H1 (cell line): ENCODE data around the gene LSM11. TPM values are rescaled to one million over a fixed set of nuclear protein-coding genes. Genes with fewer than 3 reads are reported as not detected.

ENCODE experiments used
- CTCF ChIA-PET: fragments of 300-600 bp; sonication (Branson Sonifier 250); formaldehyde crosslinking; loops from one replicate; lab custom pipeline; 2021; ENCODE audit not compliant: partially characterized antibody; lab: Charles Lee
- POLR2A ChIA-PET: fragments of 300-600 bp; sonication (Branson Sonifier 250); formaldehyde crosslinking; loops from one replicate; lab custom pipeline; 2021; ENCODE audit warnings: inconsistent platforms; ENCODE audit not compliant: partially characterized antibody; lab: Charles Lee
- DNase-seq, 2 experiments: peaks; one replicate each; pipeline versions ENCODE4 v3.0.0 to v3.0.0-alpha.2; 2010 to 2022; ENCODE audit warnings: low spot score in 2 of 2, low read depth in 1 of 2, mixed read lengths in 1 of 2
- FAIRE-seq: peaks from 2 replicates; lab custom pipeline; 2011; peaks lifted over from hg19 to GRCh38; lab: Jason Lieb, UNC
- H2AFZ ChIP-seq: 2 replicates; pipeline ENCODE4 v1.8.1; 2012; ENCODE audit warnings: low read length, inconsistent platforms
- H2AK5ac ChIP-seq: 2 replicates; pipeline ENCODE4 v1.6.1; 2013; ENCODE audit warnings: low read depth, low read length
- H2BK120ac ChIP-seq: replicated peaks from 2 replicates; pipeline ENCODE3; 2013; ENCODE audit warnings: low read depth, low read length, inconsistent platforms
- H2BK12ac ChIP-seq: 2 replicates; pipeline ENCODE4 v1.6.1; 2013; ENCODE audit warnings: low read depth, low read length
- H2BK15ac ChIP-seq: 2 replicates; pipeline ENCODE4 v1.6.1; 2013; ENCODE audit warnings: low read length
- H2BK20ac ChIP-seq: 2 replicates; pipeline ENCODE4 v1.6.1; 2013; ENCODE audit warnings: low read length
- H2BK5ac ChIP-seq: 2 replicates; pipeline ENCODE4 v1.6.1; 2013; ENCODE audit warnings: low read depth, low read length
- H3K14ac ChIP-seq: 2 replicates; pipeline ENCODE4 v1.6.1; 2013; ENCODE audit warnings: inconsistent platforms; ENCODE audit not compliant: insufficient read length
- H3K18ac ChIP-seq: 2 replicates; pipeline ENCODE4 v1.6.1; 2013; ENCODE audit warnings: low read length; ENCODE audit errors: extremely low read depth
- H3K23ac ChIP-seq: 2 replicates; pipeline ENCODE4 v1.6.1; 2013; ENCODE audit warnings: inconsistent platforms; ENCODE audit not compliant: insufficient read length
- H3K23me2 ChIP-seq: 2 replicates; pipeline ENCODE4 v1.6.1; 2013; ENCODE audit warnings: low read depth, low read length
- H3K27ac ChIP-seq: 2 replicates; pipeline ENCODE4 v1.6.1; 2011; ENCODE audit warnings: low read depth, low read length, inconsistent platforms
- H3K27me3 ChIP-seq, 4 experiments: replicated peaks in 1 of 4; 1 replicate in 1 of 4; 2 replicates in 3 of 4; pipeline versions ENCODE4 v1.6.1 to v1.8.1; 2011 to 2013; ENCODE audit warnings: low read length in 3 of 4, mild to moderate bottlenecking in 3 of 4, inconsistent platforms in 2 of 4, mixed read lengths in 2 of 4, moderate library complexity in 1 of 4; ENCODE audit not compliant: control insufficient read depth in 3 of 4, insufficient read depth in 3 of 4; ENCODE audit errors: extremely low read depth in 1 of 4
- H3K36me3 ChIP-seq, 4 experiments: 2 replicates each; pipeline versions ENCODE4 v1.6.1 to v1.8.1; 2011 to 2013; ENCODE audit warnings: mild to moderate bottlenecking in 4 of 4, low read length in 3 of 4, moderate library complexity in 2 of 4, control low read depth in 1 of 4, inconsistent platforms in 1 of 4; ENCODE audit not compliant: insufficient read depth in 4 of 4, control insufficient read depth in 2 of 4
- H3K4ac ChIP-seq: replicated peaks from 2 replicates; pipeline ENCODE3; 2013; ENCODE audit warnings: low read length, low read depth, mixed read lengths, inconsistent platforms; ENCODE audit not compliant: insufficient read length
- H3K4me1 ChIP-seq, 4 experiments: replicated peaks in 1 of 4; 1 replicate in 1 of 4; 2 replicates in 3 of 4; pipeline versions ENCODE4 v1.6.1 to v1.8.1; 2011 to 2013; ENCODE audit warnings: low read length in 3 of 4, inconsistent platforms in 2 of 4, mixed read lengths in 1 of 4; ENCODE audit not compliant: insufficient read depth in 4 of 4, control insufficient read depth in 3 of 4
- H3K4me2 ChIP-seq, 2 experiments: 2 replicates each; pipeline versions ENCODE4 v1.6.1 to v1.8.1; 2011 to 2013; ENCODE audit warnings: low read depth in 2 of 2, low read length in 2 of 2, control low read depth in 1 of 2, inconsistent platforms in 1 of 2, mild to moderate bottlenecking in 1 of 2; ENCODE audit not compliant: insufficient read depth in 1 of 2
- H3K4me3 ChIP-seq, 4 experiments: fragments of 200-600, 300-600 bp in 1 of 4; sonication (generic), shearing (Covaris generic), sonication (Bioruptor Twin) in 1 of 4; 2 replicates each; pipeline versions ENCODE4 v1.5.1 to v1.8.1; 2011 to 2016; ENCODE audit warnings: low read length in 4 of 4, low read depth in 3 of 4, control low read depth in 2 of 4, inconsistent platforms in 2 of 4, mild to moderate bottlenecking in 2 of 4, mixed read lengths in 1 of 4, moderate library complexity in 1 of 4; ENCODE audit not compliant: insufficient read depth in 2 of 4; ENCODE audit errors: extremely low read depth in 1 of 4
- H3K56ac ChIP-seq: replicated peaks from 2 replicates; pipeline ENCODE3; 2013; ENCODE audit warnings: low read depth, mild to moderate bottlenecking, mixed read lengths, low read length, inconsistent platforms; ENCODE audit not compliant: insufficient read length
- H3K79me1 ChIP-seq: 2 replicates; pipeline ENCODE4 v1.6.1; 2013; ENCODE audit warnings: low read depth, low read length, control low read depth
- H3K79me2 ChIP-seq, 2 experiments: 2 replicates each; pipeline versions ENCODE4 v1.6.1 to v1.8.1; 2012 to 2013; ENCODE audit warnings: low read length in 2 of 2, mild to moderate bottlenecking in 2 of 2, inconsistent platforms in 1 of 2; ENCODE audit not compliant: insufficient read depth in 2 of 2, control insufficient read depth in 1 of 2
- H3K9ac ChIP-seq, 4 experiments: replicated peaks in 1 of 4; 1 replicate in 1 of 4; 2 replicates in 3 of 4; pipeline versions ENCODE4 v1.6.1 to v1.8.1; 2011 to 2013; ENCODE audit warnings: low read depth in 3 of 4, low read length in 3 of 4, control low read depth in 2 of 4, mild to moderate bottlenecking in 2 of 4, moderate library complexity in 2 of 4, inconsistent platforms in 1 of 4; ENCODE audit errors: extremely low read depth in 1 of 4
- H3K9me3 ChIP-seq, 2 experiments: 2 replicates each; pipeline versions ENCODE4 v1.6.1 to v1.8.1; 2012 to 2013; ENCODE audit warnings: mild to moderate bottlenecking in 2 of 2, moderate library complexity in 2 of 2, control low read depth in 1 of 2, inconsistent platforms in 1 of 2, low read depth in 1 of 2, low read length in 1 of 2, mixed read lengths in 1 of 2; ENCODE audit not compliant: insufficient read depth in 2 of 2
- H4K20me1 ChIP-seq, 2 experiments: replicated peaks in 1 of 2; 2 replicates each; pipeline versions ENCODE3 to v1.8.1; 2011 to 2013; ENCODE audit warnings: inconsistent platforms in 2 of 2, low read length in 2 of 2, mild to moderate bottlenecking in 1 of 2; ENCODE audit not compliant: insufficient read depth in 2 of 2, control insufficient read depth in 1 of 2
- H4K5ac ChIP-seq: 2 replicates; pipeline ENCODE4 v1.6.1; 2013; ENCODE audit warnings: low read length, low read depth, mixed read lengths, inconsistent platforms; ENCODE audit not compliant: insufficient read length
- H4K8ac ChIP-seq: 2 replicates; pipeline ENCODE4 v1.8.0; 2013; ENCODE audit warnings: mild to moderate bottlenecking, moderate library complexity, low read length, inconsistent platforms; ENCODE audit not compliant: insufficient read depth; ENCODE audit errors: extremely low read depth
- H4K91ac ChIP-seq: replicated peaks from 2 replicates; pipeline ENCODE3; 2013; ENCODE audit warnings: low read length, mixed read lengths, inconsistent platforms; ENCODE audit not compliant: insufficient read length
- CBX5 ChIP-seq: fragments of 300-800, 300-1000 bp; sonication (generic); IDR thresholded peaks from 2 replicates; pipeline ENCODE4 v1.7.1; 2016; ENCODE audit warnings: antibody characterized with exemption, low read length, low read depth
- CEBPB ChIP-seq: IDR thresholded peaks from 2 replicates; pipeline ENCODE4 v1.6.1; 2012; ENCODE audit warnings: low read depth, low read length
- EGR1 ChIP-seq: IDR thresholded peaks from 2 replicates; pipeline ENCODE4 v1.6.1; 2011; ENCODE audit warnings: low read depth, low read length, borderline replicate concordance
- KDM5A ChIP-seq: fragments of 200-600 bp; IDR thresholded peaks from 2 replicates; pipeline ENCODE4 v1.7.1; 2012; ENCODE audit warnings: mild to moderate bottlenecking, low read length, inconsistent platforms, mixed read lengths
- NANOG ChIP-seq: IDR thresholded peaks from 2 replicates; pipeline ENCODE4 v1.6.1; 2011; ENCODE audit warnings: low read length, low read depth, mild to moderate bottlenecking, inconsistent platforms; ENCODE audit not compliant: insufficient read depth, poor library complexity, severe bottlenecking
- POU5F1 ChIP-seq: IDR thresholded peaks from 2 replicates; pipeline ENCODE4 v1.6.1; 2011; ENCODE audit warnings: low read depth, mild to moderate bottlenecking, low read length, moderate library complexity
- RNF2 ChIP-seq: fragments of 200-900, 300-1000 bp; sonication (generic); IDR thresholded peaks from 2 replicates; pipeline ENCODE4 v1.7.1; 2016; ENCODE audit warnings: borderline replicate concordance, low read depth, mild to moderate bottlenecking, antibody characterized with exemption, low read length; ENCODE audit not compliant: poor library complexity, severe bottlenecking; ENCODE audit errors: missing control alignments
- SRF ChIP-seq: IDR thresholded peaks from 2 replicates; pipeline ENCODE4 v1.6.1; 2011; ENCODE audit warnings: mild to moderate bottlenecking, low read depth, low read length, moderate library complexity
- TBP ChIP-seq: IDR thresholded peaks from 2 replicates; pipeline ENCODE4 v1.6.1; 2011; ENCODE audit warnings: low read depth, low read length, improper control_type of control experiment
- ZNF274 ChIP-seq: IDR thresholded peaks from 2 replicates; pipeline ENCODE4 v1.7.0; 2012; ENCODE audit warnings: low read length, borderline replicate concordance; ENCODE audit errors: extremely low read depth
- WGBS, 2 experiments: shearing (Covaris generic) in 1 of 2; methylation state at CpG; one replicate each; pipeline versions ENCODE4 v1.1.6 to v1.1.7; 2013 to 2015; ENCODE audit warnings: low lambda C conversion rate in 2 of 2, mixed read lengths in 2 of 2, inconsistent platforms in 1 of 2, low coverage in 1 of 2, missing lambda C conversion rate in 1 of 2; ENCODE audit not compliant: insufficient replicate concordance in 2 of 2, insufficient coverage in 1 of 2, insufficient read length in 1 of 2; ENCODE audit errors: extremely low coverage in 1 of 2, missing lambda C conversion rate in 1 of 2; 5-methylcytosine and 5-hydroxymethylcytosine counted together
- polyA plus RNA-seq, 7 experiments: library from polyadenylated mRNA; depleted of rRNA in 3 of 7; stranded (reverse) in 5 of 7; unstranded in 2 of 7; fragments of >200 nt in 5 of 7; fragments of 200-250 nt in 2 of 7; gene quantifications; 1 replicate in 5 of 7; 2 replicates in 1 of 7; 4 replicates in 1 of 7; pipeline versions ENCODE4 v1.2.1 to v1.2.3, GENCODE V29; 2011 to 2013; ENCODE audit warnings: missing spikeins in 2 of 7, mixed read lengths in 2 of 7
- total RNA-seq: library from RNA; stranded (reverse); fragmentation: NEBNext Ultra II Directional; extraction: Animal tissue kit (Norgen Biotek cat#: 25700); gene quantifications from 2 replicates; pipeline ENCODE4 v1.2.1, GENCODE V29; 2021

LSM11 gene
- total and polyA plus RNA-seq, 2 of the 8 experiments (the other 6 are each of a cell fraction or from before 2014, with no cell fraction given) = 1.8 to 3.9 TPM

- Histone ChIP-seq H3K4ac (no peak overlapping the region), H3K4me1 (peaks cover 0 to 5% (median 0%) of the 10 kb centered on the region in 4 experiments; a peak in 3 of 7 replicates), H4K8ac (no peak overlapping the region), H3K56ac (no peak overlapping the region), H3K27ac (no peak overlapping the region), H2BK5ac (no peak overlapping the region), H3K23ac (no peak overlapping the region), H3K9me3 (0 out of 4 replicates have a peak, but pooled peaks cover 0 to 2% of the 10 kb centered on the region in 2 experiments), H2BK12ac (no peak overlapping the region), H2AK5ac (no peak overlapping the region), H3K27me3 (peaks cover 0 to 5% (median 5%) of the 10 kb centered on the region in 4 experiments; a peak in 5 of 7 replicates), H2BK15ac (no peak overlapping the region), H3K23me2 (peaks cover 6% of the 10 kb centered on the region; the same call in 1 of the 2 replicates), H3K36me3 (peaks cover 3 to 31% (median 17%) of the 10 kb centered on the region in 4 experiments; a peak in 6 of 8 replicates), H4K20me1 (peaks cover 0 to 3% of the 10 kb centered on the region in 2 experiments), H3K4me2 (no peak overlapping the region), H3K4me3 (no peak overlapping the region), H2AFZ (no peak overlapping the region), H3K79me1 (no peaks in the 10 kb centered on the region), H3K79me2 (no peaks in the 10 kb centered on the region), H3K14ac (no peak overlapping the region), H3K18ac (no peak overlapping the region), H4K5ac (no peak overlapping the region), H2BK120ac (no peak overlapping the region), H3K9ac (no peak overlapping the region), H2BK20ac (no peak overlapping the region), H4K91ac (no peak overlapping the region)
- DNase-seq (no peak), FAIRE-seq (no peak)
- ChIA-PET CTCF (interaction anchor here (0.5 to 4.0 kb wide), 5 partner anchors 21 to 275 kb away, joined by 3 to 18 read pairs (median 3); no protein-coding TSS in a partner anchor), POLR2A (no interaction called here)
- 92% methylated on average over 12 of the region's 12 CpGs; no CpG with 5 or more reads in 1 of the 2 experiments for WGBS, 2 experiments
- TF ChIP-seq CEBPB (no peak), SRF (no peak), RNF2 (no peak), EGR1 (no peak), TBP (no peak), NANOG (no peak), CBX5 (no peak), POU5F1 (no peak), KDM5A (no peak), ZNF274 (no peak)
These were observed 3.9 kb upstream of the LSM11 start for GRCh38 chr5:157739388-157740228.
